ENCODE results near the gene ZNF710. TPM values are rescaled to one million over a fixed set of nuclear protein-coding genes. Genes with fewer than 3 reads are reported as not detected.

Gene ZNF710
- total and polyA plus RNA-seq, 2 of the 13 experiments (the other 11 are each of a cell fraction or from before 2014, with no cell fraction given) = 4.7 to 20.6 TPM

DNA sequence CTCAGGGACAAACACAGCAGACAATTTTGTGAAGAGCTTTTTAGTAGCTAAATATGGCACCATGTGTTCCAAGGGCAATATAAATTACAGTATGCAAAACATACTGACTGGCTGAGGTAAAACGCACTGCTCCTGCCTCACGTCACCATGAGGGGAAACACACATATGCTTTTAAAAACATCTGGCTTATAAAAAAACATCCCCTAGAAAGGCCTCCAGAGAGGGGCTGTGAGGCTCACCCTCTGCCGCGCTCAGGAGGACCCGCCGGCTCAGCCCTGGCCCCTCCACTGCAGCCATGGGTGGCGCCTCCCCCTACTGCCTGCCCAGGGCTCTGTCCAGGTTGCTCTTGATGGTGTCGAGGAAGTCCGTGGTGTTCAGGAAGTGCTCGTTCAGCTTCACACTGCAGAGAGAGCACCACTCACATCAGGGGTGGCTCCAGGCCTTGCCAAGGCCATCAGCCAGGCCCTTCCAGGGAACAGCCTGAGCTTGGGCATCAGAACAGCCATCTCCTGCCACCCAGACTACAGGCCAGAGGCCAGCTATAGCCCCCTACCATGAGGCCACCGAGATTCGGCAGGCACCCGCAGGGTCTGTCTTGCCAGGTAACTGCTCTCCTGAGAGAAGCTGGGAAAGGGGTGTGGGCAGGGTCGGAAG, 83.0 kb downstream of the ZNF710 start:
- no peak overlapping the region for H3K4me2 ChIP-seq (ENCODE audit: low read depth, low read length)
- in situ Hi-C loops (cut with HindIII; ENCODE audit: extremely low pct_ligation_motif_present, low pct_unique_long_range_greater_than_20kb) = loop anchor here (25.0 kb wide), 1 partner anchor 347 kb away; no protein-coding TSS in a partner anchor
- POLR2A ChIA-PET = no interaction called here

DNA sequence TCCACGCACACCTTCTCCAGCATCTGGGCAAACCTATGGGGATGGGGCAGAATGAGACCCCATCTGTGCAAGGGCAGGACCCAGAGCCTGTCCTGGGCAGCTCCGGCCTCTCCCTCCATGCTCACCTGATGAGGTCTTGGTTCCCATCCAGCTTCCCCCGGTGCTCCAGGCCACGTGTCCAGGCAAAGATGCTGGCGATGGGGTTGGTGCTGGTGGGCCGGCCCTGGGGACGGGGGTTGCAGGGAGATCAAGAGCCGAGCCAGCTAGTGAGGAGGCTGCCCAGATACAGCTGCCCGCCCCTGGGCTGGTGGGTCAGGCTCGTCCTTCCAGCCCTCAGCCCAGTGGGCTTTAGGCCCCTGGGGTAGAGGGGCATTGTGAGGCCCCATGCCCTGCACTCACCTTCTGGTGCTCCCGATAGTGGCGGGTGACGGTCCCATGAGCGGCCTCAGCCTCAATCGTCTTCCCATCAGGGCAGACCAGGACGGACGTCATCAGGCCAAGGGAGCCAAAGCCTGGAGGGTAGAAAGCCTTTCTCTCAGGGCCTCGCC, 83.8 kb downstream of the ZNF710 start:
- Histone ChIP-seq H3K27me3 (ENCODE audit: control insufficient read depth in 1 of 2, insufficient read depth in 2 of 2, low read length in 2 of 2) (no peaks in the 10 kb centered on the region), H2AFZ (ENCODE audit: low read length) (no peak overlapping the region), H4K20me1 (ENCODE audit: insufficient read depth, low read length) (no peaks in the 10 kb centered on the region), H3K9ac (ENCODE audit: insufficient read depth, low read depth, low read length) (no peak overlapping the region), H3K9me3 (ENCODE audit: low read length) (no peaks in the 10 kb centered on the region), H3K79me2 (ENCODE audit: insufficient read depth, low read length) (no peaks in the 10 kb centered on the region), H3K4me2 (ENCODE audit: low read depth, low read length) (no peak overlapping the region), H3K36me3 (replicated peaks in 1 of 2; ENCODE audit: control insufficient read depth in 1 of 2, insufficient read depth in 2 of 2, low read length in 2 of 2) (peaks cover 6 to 37% of the 10 kb centered on the region in 2 experiments; a peak in 4 of 5 replicates), H3K27ac (ENCODE audit: extremely low read length, insufficient read depth, low read length) (no peak overlapping the region), H3K4me1 (ENCODE audit: insufficient read depth, low read length) (no peaks in the 10 kb centered on the region), H3K4me3 (replicated peaks in 1 of 3; ENCODE audit: insufficient read depth in 1 of 3, low read depth in 2 of 3, low read length in 3 of 3) (no peak overlapping the region)
- TF ChIP-seq CEBPB (IDR thresholded peaks at IDR 0.05; ENCODE audit: borderline replicate concordance, low read depth, low read length) (no peak), HNF4G (IDR thresholded peaks at IDR 0.05; ENCODE audit: borderline replicate concordance, low read depth, low read length) (no peak), HNF4G (CRISPR knock-in tag; IDR thresholded peaks at IDR 0.05; ENCODE audit: borderline replicate concordance, low read depth) (no peak), TCF7 (IDR thresholded peaks at IDR 0.05; ENCODE audit: low read depth) (no peak), AGO2 (optimal IDR thresholded peaks at IDR 0.05; ENCODE audit: low read depth, low read length) (peak; percentile 71), NONO (IDR thresholded peaks at IDR 0.05) (no peak), NONO (CRISPR knock-in tag; conservative IDR thresholded peaks at IDR 0.05) (no peak)
- TF ChIP-seq, protein P1, sequence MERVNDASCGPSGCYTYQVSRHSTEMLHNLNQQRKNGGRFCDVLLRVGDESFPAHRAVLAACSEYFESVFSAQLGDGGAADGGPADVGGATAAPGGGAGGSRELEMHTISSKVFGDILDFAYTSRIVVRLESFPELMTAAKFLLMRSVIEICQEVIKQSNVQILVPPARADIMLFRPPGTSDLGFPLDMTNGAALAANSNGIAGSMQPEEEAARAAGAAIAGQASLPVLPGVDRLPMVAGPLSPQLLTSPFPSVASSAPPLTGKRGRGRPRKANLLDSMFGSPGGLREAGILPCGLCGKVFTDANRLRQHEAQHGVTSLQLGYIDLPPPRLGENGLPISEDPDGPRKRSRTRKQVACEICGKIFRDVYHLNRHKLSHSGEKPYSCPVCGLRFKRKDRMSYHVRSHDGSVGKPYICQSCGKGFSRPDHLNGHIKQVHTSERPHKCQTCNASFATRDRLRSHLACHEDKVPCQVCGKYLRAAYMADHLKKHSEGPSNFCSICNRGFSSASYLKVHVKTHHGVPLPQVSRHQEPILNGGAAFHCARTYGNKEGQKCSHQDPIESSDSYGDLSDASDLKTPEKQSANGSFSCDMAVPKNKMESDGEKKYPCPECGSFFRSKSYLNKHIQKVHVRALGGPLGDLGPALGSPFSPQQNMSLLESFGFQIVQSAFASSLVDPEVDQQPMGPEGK (CRISPR knock-in tag; IDR thresholded peaks at IDR 0.05) = no peak
- WGBS (ENCODE audit: low lambda C conversion rate) = 100% methylated on average over 3 of the region's 18 CpGs
- CTCF ChIA-PET (ENCODE audit: low intra/inter-chr PET ratio, low total read pairs) = interaction anchor here (4.3 kb wide), 1 partner anchor 186 kb away, joined by 32 read pairs; no protein-coding TSS in a partner anchor
- in situ Hi-C loops (cut with HindIII; ENCODE audit: extremely low pct_ligation_motif_present, low pct_unique_long_range_greater_than_20kb) (loop anchor here (5.0 to 25.0 kb wide), 2 partner anchors 188 to 348 kb away; no protein-coding TSS in a partner anchor), intact Hi-C loops (cut with micrococcal nuclease; ENCODE audit: unreplicated experiment) (no loop called here)
- BruUV-seq (replicated peaks) = no TSS peak
- DNase-seq (ENCODE audit: low spot score) = no peak
- FAIRE-seq = no peak
- POLR2A ChIA-PET = no interaction called here
- no peak for ATAC-seq

More for the DNA sequence above, 83.0 kb downstream of the ZNF710 start:
- Histone ChIP-seq H3K79me2 (ENCODE audit: insufficient read depth, low read length) (no peaks in the 10 kb centered on the region), H3K4me1 (ENCODE audit: insufficient read depth, low read length) (no peaks in the 10 kb centered on the region), H3K9ac (ENCODE audit: insufficient read depth, low read depth, low read length) (no peak overlapping the region), H3K27ac (ENCODE audit: extremely low read length, insufficient read depth, low read length) (no peak overlapping the region), H3K36me3 (replicated peaks in 1 of 2; ENCODE audit: control insufficient read depth in 1 of 2, insufficient read depth in 2 of 2, low read length in 2 of 2) (peaks cover 8 to 37% of the 10 kb centered on the region in 2 experiments; a peak in 4 of 5 replicates), H3K9me3 (ENCODE audit: low read length) (no peaks in the 10 kb centered on the region), H3K27me3 (ENCODE audit: control insufficient read depth in 1 of 2, insufficient read depth in 2 of 2, low read length in 2 of 2) (no peaks in the 10 kb centered on the region), H4K20me1 (ENCODE audit: insufficient read depth, low read length) (no peaks in the 10 kb centered on the region), H2AFZ (ENCODE audit: low read length) (no peak overlapping the region), H3K4me3 (replicated peaks in 1 of 3; ENCODE audit: insufficient read depth in 1 of 3, low read depth in 2 of 3, low read length in 3 of 3) (no peak overlapping the region)
- FAIRE-seq (no peak), ATAC-seq (no peak), DNase-seq (ENCODE audit: low spot score) (no peak)
- TF ChIP-seq ZNF691 (CRISPR knock-in tag; IDR thresholded peaks at IDR 0.05; ENCODE audit: borderline replicate concordance, low read depth) (no peak), AGO2 (optimal IDR thresholded peaks at IDR 0.05; ENCODE audit: low read depth, low read length) (peak; percentile 68), ZNF724P (CRISPR knock-in tag; IDR thresholded peaks at IDR 0.05; ENCODE audit: borderline replicate concordance) (no peak)
- TSS peak; percentile 15 for BruUV-seq (replicated peaks)
- CTCF ChIA-PET (ENCODE audit: low intra/inter-chr PET ratio, low total read pairs) = interaction anchor here (4.3 kb wide), 1 partner anchor 186 kb away, joined by 32 read pairs; no protein-coding TSS in a partner anchor
- WGBS (ENCODE audit: low lambda C conversion rate) = 92% methylated on average over 5 of the region's 14 CpGs
- intact Hi-C loops (cut with micrococcal nuclease; ENCODE audit: unreplicated experiment) = no loop called here

Measured in HepG2 (cell line).